Vagina (tissue), 2 donors: ENCODE results near the gene C1QTNF8. TPM values are rescaled to one million over a fixed set of nuclear protein-coding genes. Genes with fewer than 3 reads are reported as not detected.

Source experiments
- DNase-seq, 2 donors: peaks; one replicate each; pipeline ENCODE4 v3.0.0-alpha.2; 2017; ENCODE audit errors: extremely low spot score in 2 of 2
- H3K27ac ChIP-seq: fragments of 200-600 bp; sonication (generic); one replicate; pipeline ENCODE4 v1.5.1; 2019
- H3K27me3 ChIP-seq: fragments of 200-600 bp; sonication (generic); one replicate; pipeline ENCODE4 v1.5.1; 2019
- H3K36me3 ChIP-seq, 2 donors: fragments of 200-600 bp; sonication (generic); one replicate each; pipeline ENCODE4 v1.5.1; 2017 to 2019
- H3K4me1 ChIP-seq: fragments of 200-600 bp; sonication (generic); one replicate; pipeline ENCODE4 v1.5.1; 2019
- H3K4me3 ChIP-seq, 2 donors: fragments of 200-600 bp; sonication (generic); 1 replicate in 1 of 2; 2 replicates in 1 of 2; pipeline ENCODE4 v1.5.1; 2016 to 2019
- H3K9me3 ChIP-seq: fragments of 200-600 bp; sonication (generic); one replicate; pipeline ENCODE4 v1.5.1; 2019
- POLR2A ChIP-seq, 2 donors: fragments of 450-650 bp; IDR thresholded peaks; one replicate each; pipeline ENCODE4 v1.6.1; 2017; ENCODE audit warnings: antibody characterized with exemption in 2 of 2, mild to moderate bottlenecking in 2 of 2, moderate library complexity in 2 of 2
- POLR2AphosphoS5 ChIP-seq, 2 donors: sonication (generic); formaldehyde crosslinking; IDR thresholded peaks; one replicate each; pipeline ENCODE4 v1.9.0; 2017; ENCODE audit warnings: antibody characterized with exemption in 2 of 2, mild to moderate bottlenecking in 2 of 2, low read depth in 1 of 2; ENCODE audit not compliant: insufficient read depth in 1 of 2
- intact Hi-C: fragments of 100-400 bp; cut with DNase I; formaldehyde crosslinking; loops from one replicate; pipeline ENCODE4 v1.15.1; 2023
- total RNA-seq: library from RNA; depleted of rRNA; stranded (reverse); fragments of >200 nt; gene quantifications from one replicate; pipeline ENCODE4 v1.2.3, GENCODE V29; 2016
- TF ChIP-seq, protein P1 (sequence below), 3 experiments: fragments of 450-650 bp in 2 of 3; fragments of 200-600 bp in 1 of 3; sonication (generic) in 1 of 3; IDR thresholded peaks; one replicate each; pipeline ENCODE4 v1.5.1; 2017 to 2019; ENCODE audit warnings: antibody characterized with exemption in 3 of 3, mild to moderate bottlenecking in 2 of 3, moderate library complexity in 2 of 3

Gene C1QTNF8
- total RNA-seq, 1 donor from 2014 or later = not detected

GRCh38 chr16:1081734-1082265 lies 14.2 kb downstream of the C1QTNF8 start:
- no peaks in the 10 kb centered on the region for H3K36me3 ChIP-seq
- DNase-seq = no peak
- TF ChIP-seq POLR2AphosphoS5 (IDR thresholded peaks at IDR 0.05; ENCODE audit: insufficient read depth in 1 of 2, low read depth in 1 of 2) = no peak
- TF ChIP-seq, protein P1, sequence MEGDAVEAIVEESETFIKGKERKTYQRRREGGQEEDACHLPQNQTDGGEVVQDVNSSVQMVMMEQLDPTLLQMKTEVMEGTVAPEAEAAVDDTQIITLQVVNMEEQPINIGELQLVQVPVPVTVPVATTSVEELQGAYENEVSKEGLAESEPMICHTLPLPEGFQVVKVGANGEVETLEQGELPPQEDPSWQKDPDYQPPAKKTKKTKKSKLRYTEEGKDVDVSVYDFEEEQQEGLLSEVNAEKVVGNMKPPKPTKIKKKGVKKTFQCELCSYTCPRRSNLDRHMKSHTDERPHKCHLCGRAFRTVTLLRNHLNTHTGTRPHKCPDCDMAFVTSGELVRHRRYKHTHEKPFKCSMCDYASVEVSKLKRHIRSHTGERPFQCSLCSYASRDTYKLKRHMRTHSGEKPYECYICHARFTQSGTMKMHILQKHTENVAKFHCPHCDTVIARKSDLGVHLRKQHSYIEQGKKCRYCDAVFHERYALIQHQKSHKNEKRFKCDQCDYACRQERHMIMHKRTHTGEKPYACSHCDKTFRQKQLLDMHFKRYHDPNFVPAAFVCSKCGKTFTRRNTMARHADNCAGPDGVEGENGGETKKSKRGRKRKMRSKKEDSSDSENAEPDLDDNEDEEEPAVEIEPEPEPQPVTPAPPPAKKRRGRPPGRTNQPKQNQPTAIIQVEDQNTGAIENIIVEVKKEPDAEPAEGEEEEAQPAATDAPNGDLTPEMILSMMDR (IDR thresholded peaks at IDR 0.05) = no peak
- TF ChIP-seq POLR2A (IDR thresholded peaks at IDR 0.05) = no peak
- H3K27ac ChIP-seq = no peak overlapping the region
- H3K27me3 ChIP-seq = no peaks in the 10 kb centered on the region
- no peak overlapping the region for H3K4me3 ChIP-seq
- intact Hi-C loops = no loop called here
- peaks cover 11% of the 10 kb centered on the region for H3K9me3 ChIP-seq
- H3K4me1 ChIP-seq = peaks cover 31% of the 10 kb centered on the region

DNA sequence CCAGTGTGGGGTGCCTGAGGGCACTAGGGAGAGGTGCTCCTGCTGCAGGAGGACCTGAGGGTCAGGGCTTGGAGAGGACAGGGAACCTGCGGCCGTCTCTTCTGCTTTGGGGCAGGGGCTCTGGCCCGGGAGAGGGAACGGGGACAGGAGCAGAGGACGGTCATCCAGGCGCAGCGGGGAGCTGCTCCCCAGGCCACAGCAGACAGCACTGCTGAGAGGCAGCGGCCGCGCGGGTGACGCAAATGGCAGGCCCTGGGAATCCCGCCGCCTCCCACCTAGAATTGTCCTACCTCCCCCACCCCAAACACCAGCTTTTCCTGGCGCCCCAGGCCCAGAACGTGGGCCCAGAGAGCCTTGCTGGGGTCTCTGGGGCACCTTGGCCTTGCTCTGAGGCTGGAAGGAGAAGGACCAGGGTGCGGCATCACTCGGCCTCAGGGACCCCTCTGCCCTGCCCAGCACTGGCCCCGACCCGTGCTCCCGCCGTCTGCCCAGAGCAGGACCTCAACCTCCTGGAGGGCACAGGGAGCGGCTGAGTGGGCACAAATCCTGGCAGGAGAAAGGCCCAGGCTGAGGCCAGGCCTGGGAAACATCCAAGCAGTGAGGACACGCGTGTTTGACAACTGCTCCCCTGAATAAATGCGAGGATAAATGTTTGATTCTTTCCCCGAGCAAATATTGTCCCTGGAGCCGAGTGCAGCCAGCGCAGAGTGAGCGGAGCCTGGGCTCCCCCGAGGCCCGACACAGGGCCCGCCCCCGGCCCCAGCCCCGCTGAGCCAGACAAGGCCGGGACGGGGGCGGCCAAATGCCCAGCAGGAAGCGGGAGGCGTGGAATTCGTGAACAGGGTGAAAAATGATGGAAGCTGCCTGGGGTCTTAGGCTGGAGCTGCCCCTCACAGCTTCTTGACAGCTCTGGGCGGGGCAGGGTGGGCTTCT lies 15.0 kb downstream of the C1QTNF8 start:
- Histone ChIP-seq H3K27me3 (no peaks in the 10 kb centered on the region), H3K4me1 (peaks cover 31% of the 10 kb centered on the region), H3K36me3 (no peaks in the 10 kb centered on the region), H3K27ac (no peak overlapping the region), H3K9me3 (peaks cover 11% of the 10 kb centered on the region), H3K4me3 (no peak overlapping the region)
- no peak for TF ChIP-seq POLR2AphosphoS5 (IDR thresholded peaks at IDR 0.05; ENCODE audit: insufficient read depth in 1 of 2, low read depth in 1 of 2)
- TF ChIP-seq, protein P1 (IDR thresholded peaks at IDR 0.05) = no peak
- no peak for TF ChIP-seq POLR2A (IDR thresholded peaks at IDR 0.05)
- DNase-seq = no peak
- intact Hi-C loops = no loop called here

- Histone ChIP-seq H3K27ac (no peak overlapping the region), H3K27me3 (no peaks in the 10 kb centered on the region), H3K36me3 (no peaks in the 10 kb centered on the region), H3K9me3 (peaks cover 6% of the 10 kb centered on the region), H3K4me3 (no peak overlapping the region), H3K4me1 (peaks cover 31% of the 10 kb centered on the region)
- TF ChIP-seq POLR2AphosphoS5 (IDR thresholded peaks at IDR 0.05; ENCODE audit: insufficient read depth in 1 of 2, low read depth in 1 of 2) = no peak
- no peak for TF ChIP-seq POLR2A (IDR thresholded peaks at IDR 0.05)
- TF ChIP-seq, protein P1 (IDR thresholded peaks at IDR 0.05) = no peak
- intact Hi-C loops = no loop called here
- DNase-seq = no peak
Measured at GRCh38 chr16:1079786-1080525, 16.1 kb downstream of the C1QTNF8 start.

DNA sequence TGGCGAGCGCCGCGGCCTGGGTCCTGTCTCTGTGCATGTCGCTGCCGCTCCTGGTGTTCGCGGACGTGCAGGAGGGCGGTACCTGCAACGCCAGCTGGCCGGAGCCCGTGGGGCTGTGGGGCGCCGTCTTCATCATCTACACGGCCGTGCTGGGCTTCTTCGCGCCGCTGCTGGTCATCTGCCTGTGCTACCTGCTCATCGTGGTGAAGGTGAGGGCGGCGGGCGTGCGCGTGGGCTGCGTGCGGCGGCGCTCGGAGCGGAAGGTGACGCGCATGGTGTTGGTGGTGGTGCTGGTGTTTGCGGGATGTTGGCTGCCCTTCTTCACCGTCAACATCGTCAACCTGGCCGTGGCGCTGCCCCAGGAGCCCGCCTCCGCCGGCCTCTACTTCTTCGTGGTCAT lies 16.7 kb downstream of the C1QTNF8 start:
- peaks cover 31% of the 10 kb centered on the region for H3K4me1 ChIP-seq
- intact Hi-C loops = no loop called here

More for the DNA sequence above, 16.7 kb downstream of the C1QTNF8 start:
- Histone ChIP-seq H3K27ac (no peak overlapping the region), H3K36me3 (no peaks in the 10 kb centered on the region), H3K4me3 (no peak overlapping the region), H3K27me3 (no peaks in the 10 kb centered on the region), H3K9me3 (peaks cover under 1% of the 10 kb centered on the region)
- TF ChIP-seq POLR2A (IDR thresholded peaks at IDR 0.05) (no peak), POLR2AphosphoS5 (IDR thresholded peaks at IDR 0.05; ENCODE audit: insufficient read depth in 1 of 2, low read depth in 1 of 2) (no peak)
- TF ChIP-seq, protein P1 (IDR thresholded peaks at IDR 0.05) = no peak
- DNase-seq = no peak
